GM12878 (cell line): ENCODE measurements around the gene LYRM4. TPM values are rescaled to one million over a fixed set of nuclear protein-coding genes. Genes with fewer than 3 reads are reported as not detected.

ENCODE experiments used
- ATAC-seq: fragments of 200-7000 bp; cut with Tn5 transposase; 3 replicates; pipeline ENCODE4 v1.9.1; 2020; ENCODE audit warnings: mild to moderate bottlenecking, moderate library complexity
- BruUV-seq: library from RNA; stranded (reverse); fragments of 400-500 nt; replicated peaks from 2 replicates; lab custom pipeline; 2021; lab: Mats Ljungman, UMichigan
- CTCF ChIA-PET: fragments of 300-600 bp; sonication (Branson Sonifier 250); formaldehyde crosslinking; extraction: SDS; loops from one replicate; lab custom pipeline; 2021; ENCODE audit warnings: inconsistent platforms; lab: Yijun Ruan, JAX
- POLR2A ChIA-PET: fragments of 350-600 bp; formaldehyde crosslinking; extraction: SDS; loops from one replicate; lab custom pipeline; 2021; ENCODE audit warnings: inconsistent platforms; lab: Charles Lee
- RAD21 ChIA-PET: fragments of 300-600 bp; sonication (Branson Sonifier 250); formaldehyde crosslinking; loops from one replicate; lab custom pipeline; 2023; ENCODE audit warnings: antibody characterized with exemption; ENCODE audit not compliant: unreplicated experiment; lab: Charles Lee
- SMC1A ChIA-PET: fragments of 300-600 bp; sonication (Branson Sonifier 250); formaldehyde crosslinking; loops from one replicate; lab custom pipeline; 2023; ENCODE audit not compliant: unreplicated experiment, uncharacterized antibody; lab: Charles Lee
- DNase-seq: peaks from one replicate; pipeline ENCODE4 v3.0.0-alpha.2; 2011; ENCODE audit warnings: low read depth, low spot score
- FAIRE-seq: peaks from 3 replicates; lab custom pipeline; 2011; peaks lifted over from hg19 to GRCh38; lab: Jason Lieb, UNC
- H2AFZ ChIP-seq: 2 replicates; pipeline ENCODE4 v1.6.0; 2011; ENCODE audit warnings: low read depth, low read length, control low read depth; ENCODE audit not compliant: control insufficient read depth
- H3K27ac ChIP-seq: 2 replicates; pipeline ENCODE4 v1.5.1; 2011; ENCODE audit warnings: control low read depth; ENCODE audit not compliant: control insufficient read depth, insufficient read depth
- H3K27me3 ChIP-seq, 2 experiments: replicated peaks in 1 of 2; 2 replicates each; pipeline versions ENCODE4 v1.6.0 to v1.6.1; 2011; ENCODE audit warnings: low read length in 1 of 2; ENCODE audit not compliant: control insufficient read depth in 2 of 2, insufficient read depth in 2 of 2
- H3K36me3 ChIP-seq, 2 experiments: 2 replicates each; pipeline ENCODE4 v1.5.1; 2011; ENCODE audit warnings: low read length in 1 of 2; ENCODE audit not compliant: control insufficient read depth in 2 of 2, insufficient read depth in 2 of 2
- H3K4me1 ChIP-seq: 2 replicates; pipeline ENCODE4 v1.6.1; 2011; ENCODE audit warnings: mild to moderate bottlenecking, low read length, moderate library complexity, mixed read lengths; ENCODE audit not compliant: control insufficient read depth, insufficient read depth
- H3K4me2 ChIP-seq: 2 replicates; pipeline ENCODE4 v1.6.0; 2011; ENCODE audit warnings: control low read depth; ENCODE audit not compliant: control insufficient read depth, insufficient read depth
- H3K4me3 ChIP-seq: fragments of 200-600 bp; sonication (generic); 2 replicates; pipeline ENCODE4 v1.5.1; 2016
- H3K79me2 ChIP-seq: 2 replicates; pipeline ENCODE4 v1.6.0; 2011; ENCODE audit warnings: low read length; ENCODE audit not compliant: control insufficient read depth, insufficient read depth
- H3K9ac ChIP-seq: 2 replicates; pipeline ENCODE4 v1.8.0; 2011; ENCODE audit warnings: low read length, control low read depth, mixed read lengths; ENCODE audit not compliant: control insufficient read depth, insufficient read depth
- H3K9me3 ChIP-seq: replicated peaks from 3 replicates; pipeline ENCODE4 v1.5.1; 2011; ENCODE audit warnings: mild to moderate bottlenecking, low read length; ENCODE audit not compliant: control insufficient read depth, insufficient read depth
- H4K20me1 ChIP-seq: 2 replicates; pipeline ENCODE4 v1.6.0; 2011; ENCODE audit not compliant: control insufficient read depth, insufficient read depth
- NKRF ChIP-seq: fragments of 450-650 bp; conservative IDR thresholded peaks from 2 replicates; pipeline ENCODE4 v1.6.1; 2017; ENCODE audit warnings: mild to moderate bottlenecking, moderate library complexity
- REST ChIP-seq: IDR thresholded peaks from 2 replicates; pipeline ENCODE4 v1.6.1; 2012; ENCODE audit warnings: mild to moderate bottlenecking, low read depth, low read length
- RUNX3 ChIP-seq: IDR thresholded peaks from 2 replicates; pipeline ENCODE4 v1.6.1; 2012; ENCODE audit warnings: low read length, inconsistent platforms
- USF2 ChIP-seq: IDR thresholded peaks from 2 replicates; pipeline ENCODE4 v1.6.1; 2011; ENCODE audit warnings: low read depth, low read length, improper control_type of control experiment, borderline replicate concordance
- WGBS: methylation state at CpG from one replicate; pipeline ENCODE4 v1.1.6; 2016; ENCODE audit warnings: low lambda C conversion rate; ENCODE audit not compliant: insufficient replicate concordance, insufficient coverage; ENCODE audit errors: missing lambda C conversion rate; 5-methylcytosine and 5-hydroxymethylcytosine counted together
- in situ Hi-C: fragments of 300-500 bp; cut with MboI; formaldehyde crosslinking; loops from 9 replicates; pipeline ENCODE4 v1.14.3; 2018; ENCODE audit warnings: mixed read lengths
- intact Hi-C: fragments of 100-400 bp; cut with micrococcal nuclease; formaldehyde crosslinking; loops from one replicate; pipeline ENCODE4 v1.14.2; 2022; ENCODE audit not compliant: unreplicated experiment
- polyA plus RNA-seq, 11 experiments: library from polyadenylated mRNA; depleted of rRNA in 4 of 11; unstranded in 6 of 11; stranded (reverse) in 5 of 11; fragments of >200 nt; fragmentation: Nextera tagmentation in 4 of 11; fragmentation: Illumina TruSeq in 1 of 11; extraction: Ambion mirVana in 4 of 11; extraction: Trizol in 1 of 11; gene quantifications; 1 replicate in 1 of 11; 2 replicates in 10 of 11; pipeline versions ENCODE4 v1.2.1 to v1.2.3, GENCODE V29; 2011 to 2016; ENCODE audit warnings: inconsistent platforms in 2 of 11, missing spikeins in 2 of 11, low read depth in 1 of 11
- total RNA-seq, 4 experiments: library from RNA; depleted of rRNA in 3 of 4; stranded (reverse); fragments of >200 nt in 3 of 4; fragmentation: Illumina TruSeq in 1 of 4; extraction: Trizol in 1 of 4; gene quantifications; 2 replicates each; pipeline versions ENCODE4 v1.2.1 to v1.2.3, GENCODE V29; 2013 to 2021

Gene LYRM4
- total and polyA plus RNA-seq, 10 of the 15 experiments (the other 5 are each of a cell fraction or from before 2014, with no cell fraction given) = 32.7 to 66.8 (median 44.0) TPM

DNA sequence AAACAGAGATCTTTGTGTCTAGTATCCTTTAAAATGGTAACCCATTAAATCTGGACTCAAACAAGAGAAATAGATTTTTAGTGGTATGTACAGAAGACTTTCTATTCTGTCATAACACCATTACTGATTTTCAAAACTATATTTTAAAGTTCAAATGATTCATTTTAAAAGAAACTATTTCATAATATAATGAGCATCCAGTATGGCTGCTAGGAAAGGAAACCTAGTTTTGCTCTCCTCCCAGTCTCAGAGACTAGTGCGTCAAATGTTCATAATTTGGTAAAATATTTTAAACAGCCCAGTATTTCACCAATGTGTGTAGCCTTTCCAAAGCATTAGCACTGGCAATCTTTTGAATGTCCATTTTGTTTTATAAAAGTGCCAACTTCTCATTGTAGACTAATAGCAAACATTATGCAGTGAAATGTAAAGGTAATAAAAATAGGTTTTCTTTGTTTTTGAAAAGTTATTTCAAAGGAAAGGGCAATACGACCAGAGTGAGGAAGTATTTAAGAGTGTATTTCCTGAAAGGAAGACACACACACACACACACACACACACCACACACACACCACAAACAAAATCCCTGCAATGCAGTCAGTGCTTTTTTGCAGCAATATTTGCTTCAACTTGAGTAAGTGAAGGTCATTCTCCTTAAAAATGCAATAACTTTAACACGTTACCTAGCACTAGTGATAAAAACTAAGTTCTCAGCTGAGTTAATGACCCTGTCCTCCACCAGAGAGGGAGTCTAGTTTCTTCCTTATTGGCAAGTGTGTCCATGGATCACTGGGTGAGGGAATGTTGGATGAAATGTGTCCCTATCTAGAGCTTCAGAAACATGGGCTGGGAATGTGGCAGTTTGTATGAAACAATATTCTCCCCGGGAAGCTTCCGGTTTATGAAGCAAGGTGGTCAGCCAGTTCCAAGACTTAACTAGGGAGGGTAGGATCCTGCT is 171.0 kb downstream of the LYRM4 start:
- ATAC-seq (no peak), DNase-seq (no peak), FAIRE-seq (peak; percentile 66)
- Histone ChIP-seq H3K4me3 (no peak overlapping the region), H3K4me2 (no peak overlapping the region; the same call in 1 of the 2 replicates), H3K9ac (no peak overlapping the region), H3K27ac (no peak overlapping the region), H3K79me2 (no peaks in the 10 kb centered on the region), H4K20me1 (no peaks in the 10 kb centered on the region), H3K36me3 (no peaks in the 10 kb centered on the region), H3K4me1 (peaks cover 39% of the 10 kb centered on the region), H3K9me3 (no peaks in the 10 kb centered on the region; the same call in 2 of the 3 replicates), H3K27me3 (peaks cover 8 to 10% of the 10 kb centered on the region in 2 experiments), H2AFZ (no peak overlapping the region; the same call in 1 of the 2 replicates)
- RAD21 ChIA-PET = no interaction called here
- CTCF ChIA-PET = no interaction called here
- intact Hi-C loops = no loop called here
- 63% methylated on average over 5 of the region's 5 CpGs for WGBS
- BruUV-seq = no TSS peak
- in situ Hi-C loops = no loop called here
- POLR2A ChIA-PET = no interaction called here
- TF ChIP-seq RUNX3 = 0 out of 2 replicates have a peak, but pooled peaks have one; percentile 14
- TF ChIP-seq USF2 = no peak
- SMC1A ChIA-PET = interaction anchor here (1.2 kb wide), 1 partner anchor 147 kb away, joined by 3 read pairs; no protein-coding TSS in a partner anchor

DNA sequence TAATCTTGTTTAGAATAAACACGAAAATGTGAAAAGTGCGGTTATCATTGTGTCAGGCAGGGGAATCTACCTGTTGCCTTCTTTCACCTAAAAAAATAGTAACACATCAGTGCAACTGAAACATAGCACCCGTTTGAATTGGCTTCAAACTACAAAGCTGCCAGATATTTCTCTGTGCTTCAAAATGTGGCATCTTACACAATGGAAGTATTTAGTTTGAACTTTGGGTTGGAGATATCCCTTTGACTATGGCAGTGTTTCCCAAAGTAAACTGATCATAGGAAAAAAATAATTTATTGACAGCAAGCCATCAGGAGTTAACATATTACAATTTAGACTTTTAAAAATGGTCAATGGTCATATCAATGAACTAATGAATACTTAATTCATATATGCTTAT is 172.0 kb downstream of the LYRM4 start:
- Histone ChIP-seq H3K79me2 (no peaks in the 10 kb centered on the region), H3K4me2 (no peak overlapping the region), H4K20me1 (no peaks in the 10 kb centered on the region), H3K9ac (no peak overlapping the region), H3K4me1 (peaks cover 34% of the 10 kb centered on the region), H3K36me3 (no peaks in the 10 kb centered on the region), H2AFZ (no peak overlapping the region), H3K4me3 (no peak overlapping the region), H3K27ac (no peak overlapping the region), H3K9me3 (no peaks in the 10 kb centered on the region; the same call in 2 of the 3 replicates), H3K27me3 (peaks cover 8 to 14% of the 10 kb centered on the region in 2 experiments)
- 56% methylated on average over 3 of the region's 3 CpGs for WGBS
- in situ Hi-C loops (no loop called here), intact Hi-C loops (no loop called here)
- no peak for DNase-seq
- TF ChIP-seq NKRF = no peak
- TF ChIP-seq RUNX3 = peak; percentile 29; the same call in 1 of the 2 replicates
- TF ChIP-seq REST = no peak
- ChIA-PET RAD21 (no interaction called here), CTCF (no interaction called here), SMC1A (interaction anchor here (0.6 kb wide), 1 partner anchor 60 kb away, joined by 3 read pairs; no protein-coding TSS in a partner anchor), POLR2A (no interaction called here)
- BruUV-seq = no TSS peak
- ATAC-seq = no peak
- FAIRE-seq = no peak
